Mucosa of descending colon (tissue), 3 donors: ENCODE measurements around the gene BCL6. TPM values are rescaled to one million over a fixed set of nuclear protein-coding genes. Genes with fewer than 3 reads are reported as not detected.

Experiments
- ATAC-seq: fragments of 200-7000 bp; cut with Tn5 transposase; one replicate; pipeline ENCODE4 v1.9.1; 2020; ENCODE audit warnings: mild to moderate bottlenecking, moderate library complexity
- DNase-seq, 3 donors: peaks; one replicate each; pipeline ENCODE4 v3.0.0-alpha.2; 2020
- H3K36me3 ChIP-seq: fragments of 200-600 bp; one replicate; pipeline ENCODE4 v1.8.0; 2021; ENCODE audit warnings: low read depth, mild to moderate bottlenecking
- H3K4me1 ChIP-seq: fragments of 200-600 bp; one replicate; pipeline ENCODE4 v1.8.0; 2021; ENCODE audit warnings: low read depth, mild to moderate bottlenecking
- H3K4me3 ChIP-seq: fragments of 200-600 bp; one replicate; pipeline ENCODE4 v1.8.0; 2021; ENCODE audit warnings: mild to moderate bottlenecking
- H3K9me3 ChIP-seq: fragments of 200-600 bp; one replicate; pipeline ENCODE4 v1.8.0; 2021; ENCODE audit warnings: mild to moderate bottlenecking
- intact Hi-C, 2 donors: fragments of 100-400 bp; cut with DNase I in 1 of 2; cut with micrococcal nuclease in 1 of 2; formaldehyde crosslinking; loops; one replicate each; pipeline versions ENCODE4 v1.11.0 to v1.11.1; 2022; cut with DNase I, micrococcal nuclease
- total RNA-seq, 3 donors: library from RNA; stranded (reverse); fragmentation: NEBNext Ultra II Directional in 2 of 3; extraction: Animal tissue kit (Norgen Biotek cat#: 25700) in 2 of 3; gene quantifications; one replicate each; pipeline versions ENCODE4 v1.2.1 to v1.2.4, GENCODE V29; 2021 to 2023
- TF ChIP-seq, protein P1 (sequence below): fragments of 200-600 bp; IDR thresholded peaks from one replicate; pipeline ENCODE4 v1.8.0; 2022; ENCODE audit warnings: antibody characterized with exemption, mild to moderate bottlenecking
- donor health status: DM: no; HTN: no; CAD: no; lungs with moderate emphysema.
- donor health status: DM: no; HTN: no; CAD: no.
- donor health status: DM: no; HTN: yes; CAD: no.

Gene BCL6
- total RNA-seq, 3 donors from 2014 or later: 10.9 to 133 (median 23.8) TPM

DNA sequence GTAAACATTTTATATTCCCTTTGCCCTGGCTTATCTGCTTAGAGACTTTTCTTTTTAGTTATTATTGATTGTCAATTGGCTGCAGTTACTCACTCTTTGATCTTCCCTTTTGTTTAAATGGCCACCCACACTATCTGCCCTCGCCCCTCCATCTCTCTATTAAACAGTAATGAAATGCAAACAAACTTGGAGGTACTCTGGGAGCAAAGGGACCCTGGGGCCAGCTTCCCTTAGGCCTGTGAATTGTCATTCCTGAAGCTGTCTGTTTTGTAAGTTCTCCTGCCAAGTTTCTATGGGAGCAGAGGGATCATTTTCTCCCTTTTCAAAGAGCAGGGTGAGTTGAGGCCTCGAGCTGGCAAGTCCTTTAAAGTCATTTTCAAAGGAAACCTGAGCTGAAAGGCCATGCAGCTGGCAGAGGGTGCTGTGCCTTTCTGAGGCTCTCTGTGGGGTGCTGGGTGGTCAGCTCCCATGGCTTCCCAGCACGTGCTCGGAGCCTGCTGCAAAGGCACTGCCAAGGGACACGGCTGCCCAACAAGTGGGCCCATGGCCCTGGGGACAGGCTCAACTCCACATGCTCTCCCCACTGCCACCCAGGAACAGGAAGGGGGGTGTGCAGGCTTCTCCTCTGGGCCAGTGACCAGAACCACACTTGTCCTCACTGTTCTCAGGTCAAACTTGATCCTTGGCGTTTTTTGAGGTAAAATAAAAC is 25.5 kb downstream of the BCL6 start:
- no peak overlapping the region for H3K4me3 ChIP-seq
- DNase-seq: no peak
- H3K4me1 ChIP-seq: no peaks in the 10 kb centered on the region
- no peaks in the 10 kb centered on the region for H3K9me3 ChIP-seq
- TF ChIP-seq, protein P1, sequence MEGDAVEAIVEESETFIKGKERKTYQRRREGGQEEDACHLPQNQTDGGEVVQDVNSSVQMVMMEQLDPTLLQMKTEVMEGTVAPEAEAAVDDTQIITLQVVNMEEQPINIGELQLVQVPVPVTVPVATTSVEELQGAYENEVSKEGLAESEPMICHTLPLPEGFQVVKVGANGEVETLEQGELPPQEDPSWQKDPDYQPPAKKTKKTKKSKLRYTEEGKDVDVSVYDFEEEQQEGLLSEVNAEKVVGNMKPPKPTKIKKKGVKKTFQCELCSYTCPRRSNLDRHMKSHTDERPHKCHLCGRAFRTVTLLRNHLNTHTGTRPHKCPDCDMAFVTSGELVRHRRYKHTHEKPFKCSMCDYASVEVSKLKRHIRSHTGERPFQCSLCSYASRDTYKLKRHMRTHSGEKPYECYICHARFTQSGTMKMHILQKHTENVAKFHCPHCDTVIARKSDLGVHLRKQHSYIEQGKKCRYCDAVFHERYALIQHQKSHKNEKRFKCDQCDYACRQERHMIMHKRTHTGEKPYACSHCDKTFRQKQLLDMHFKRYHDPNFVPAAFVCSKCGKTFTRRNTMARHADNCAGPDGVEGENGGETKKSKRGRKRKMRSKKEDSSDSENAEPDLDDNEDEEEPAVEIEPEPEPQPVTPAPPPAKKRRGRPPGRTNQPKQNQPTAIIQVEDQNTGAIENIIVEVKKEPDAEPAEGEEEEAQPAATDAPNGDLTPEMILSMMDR: no peak
- no peaks in the 10 kb centered on the region for H3K36me3 ChIP-seq
- no peak for ATAC-seq
- intact Hi-C loops: no loop called here

DNA sequence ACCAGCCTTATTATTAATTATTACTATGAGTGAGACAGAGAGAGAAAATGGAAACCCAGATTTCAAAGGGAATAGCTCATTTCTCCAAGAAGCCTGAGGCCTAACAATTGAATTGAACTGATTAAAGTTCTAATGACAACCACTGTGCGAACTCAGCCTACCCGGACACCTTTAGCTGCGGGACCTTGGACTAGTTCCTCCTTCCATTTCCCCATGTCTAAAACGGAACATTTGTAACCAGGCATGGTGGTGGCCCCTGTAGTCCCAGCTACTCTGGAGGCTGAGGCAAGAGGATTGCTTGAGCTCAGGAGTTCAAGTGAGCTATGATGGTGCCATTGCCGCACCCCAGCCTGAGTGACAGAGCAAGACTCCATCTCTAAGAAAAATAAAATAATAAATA is 26.5 kb downstream of the BCL6 start:
- TF ChIP-seq, protein P1: no peak
- ATAC-seq (no peak), DNase-seq (no peak)
- Histone ChIP-seq H3K36me3 (no peaks in the 10 kb centered on the region), H3K4me3 (no peak overlapping the region), H3K9me3 (no peaks in the 10 kb centered on the region), H3K4me1 (no peaks in the 10 kb centered on the region)
- intact Hi-C loops: no loop called here

DNA sequence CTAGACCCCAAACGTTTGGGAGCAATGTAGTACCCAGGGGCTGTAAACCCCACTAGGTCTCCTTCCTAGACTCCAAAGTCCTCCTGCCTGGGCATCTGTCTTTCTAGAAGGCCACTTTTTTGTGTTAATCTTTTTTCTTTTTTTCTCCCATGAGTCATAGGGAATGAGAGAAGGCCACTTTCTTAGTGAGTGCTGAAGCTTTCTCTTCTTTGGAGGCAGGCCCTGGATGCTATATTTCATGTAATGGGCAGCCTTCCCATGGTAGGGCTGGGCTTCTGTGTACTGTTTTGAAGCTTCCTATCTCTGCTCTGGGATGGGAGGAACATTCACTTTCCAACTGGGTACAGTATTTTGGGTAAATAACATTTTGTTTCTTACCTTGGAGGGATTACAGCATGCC is 27.7 kb downstream of the BCL6 start:
- ATAC-seq (no peak), DNase-seq (no peak)
- Histone ChIP-seq H3K4me1 (no peaks in the 10 kb centered on the region), H3K4me3 (no peak overlapping the region), H3K9me3 (no peaks in the 10 kb centered on the region), H3K36me3 (no peaks in the 10 kb centered on the region)
- intact Hi-C loops: no loop called here
- TF ChIP-seq, protein P1: no peak

DNA sequence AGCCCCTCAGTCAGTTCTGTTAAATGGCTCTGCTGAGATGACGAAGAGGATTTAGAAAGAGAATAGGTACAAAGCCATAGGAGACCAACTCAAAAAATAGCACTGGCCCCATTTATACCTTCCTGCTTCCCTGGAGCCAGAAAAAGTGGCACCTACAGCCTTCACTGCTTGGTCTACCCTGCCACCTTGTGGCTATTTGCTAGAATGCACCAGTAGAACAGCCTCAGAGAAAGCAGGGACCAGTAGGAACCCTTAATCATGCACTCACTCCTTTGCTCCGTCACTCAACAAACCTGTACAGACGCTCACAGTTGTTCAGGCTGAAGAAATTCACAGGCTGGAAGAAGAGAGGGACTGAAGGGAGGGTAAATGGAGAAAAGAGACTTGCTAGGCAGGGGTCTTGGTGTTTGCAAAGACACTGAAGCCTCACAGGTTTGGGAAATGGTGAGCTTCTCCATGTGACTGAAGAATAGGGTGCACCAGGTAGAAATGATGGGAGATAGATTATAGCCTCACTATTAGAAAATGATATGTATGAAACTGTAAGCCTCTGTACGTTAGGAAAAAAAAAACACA is 30.8 kb downstream of the BCL6 start:
- Histone ChIP-seq H3K36me3 (no peaks in the 10 kb centered on the region), H3K4me3 (no peak overlapping the region), H3K4me1 (no peaks in the 10 kb centered on the region), H3K9me3 (no peaks in the 10 kb centered on the region)
- TF ChIP-seq, protein P1: peak; percentile 85
- DNase-seq (peak in 2 of 3 donors; percentile 53 to 87), ATAC-seq (peak; percentile 96)
- intact Hi-C loops: no loop called here

DNA sequence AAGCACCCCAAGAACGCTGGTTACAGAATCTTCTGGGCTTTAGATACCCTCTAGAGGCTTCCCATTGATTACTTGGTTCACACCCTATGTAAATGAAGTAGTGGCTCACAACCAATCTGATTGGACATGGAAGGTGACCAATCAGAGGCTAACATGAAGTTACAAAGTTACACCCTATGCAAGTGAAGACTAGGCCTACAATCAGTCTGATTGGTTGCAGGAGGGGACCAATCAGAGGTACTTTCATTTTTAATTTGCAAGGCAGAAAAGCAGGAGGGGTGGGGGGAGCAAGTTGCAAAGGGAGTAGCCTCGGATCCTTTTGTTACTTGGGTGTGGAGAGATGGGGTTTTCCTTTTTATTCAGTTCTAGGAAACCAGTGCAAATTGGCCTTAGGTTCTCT is 31.8 kb downstream of the BCL6 start:
- Histone ChIP-seq H3K4me3 (no peak overlapping the region), H3K9me3 (no peaks in the 10 kb centered on the region), H3K36me3 (no peaks in the 10 kb centered on the region), H3K4me1 (no peaks in the 10 kb centered on the region)
- DNase-seq (no peak), ATAC-seq (peak; percentile 55)
- intact Hi-C loops: no loop called here
- TF ChIP-seq, protein P1: no peak
